ENCODE results near the gene EPHA4.

EPHA4 gene

DNA sequence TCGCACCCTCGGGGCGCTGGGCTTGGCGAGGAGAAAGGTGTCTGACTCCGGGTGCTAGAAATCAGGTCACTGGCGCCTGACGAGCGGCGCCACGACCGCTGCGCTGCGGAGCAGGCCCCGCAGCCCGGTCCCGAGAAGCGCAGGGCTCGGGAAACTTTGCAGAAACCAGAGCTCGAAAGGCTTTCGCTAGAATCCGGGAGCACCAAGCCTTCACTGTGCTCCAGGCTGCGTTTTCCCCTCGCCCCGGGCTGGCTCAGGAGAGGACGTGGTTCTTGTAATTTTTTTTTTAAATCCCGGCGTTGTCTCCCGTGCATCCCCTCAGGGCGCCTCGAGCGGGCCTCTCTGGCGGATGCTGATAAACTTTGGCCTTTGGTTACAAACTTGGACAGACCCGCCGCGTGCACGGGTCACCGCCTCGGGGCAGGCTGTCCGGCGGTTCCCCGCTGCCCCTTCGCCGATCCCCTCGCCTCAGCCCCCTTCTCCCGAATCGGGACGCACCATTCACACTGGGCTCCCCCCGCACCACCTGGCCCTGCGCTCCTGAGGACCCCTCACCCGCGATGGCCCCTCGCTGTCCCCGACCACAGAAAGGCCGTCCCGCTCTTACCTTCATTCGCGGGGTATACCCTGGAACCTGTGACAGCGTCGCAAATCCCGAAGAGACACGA, 419 bp downstream of the EPHA4 start:
- no peak for DNase-seq (ENCODE audit: low spot score)

DNA sequence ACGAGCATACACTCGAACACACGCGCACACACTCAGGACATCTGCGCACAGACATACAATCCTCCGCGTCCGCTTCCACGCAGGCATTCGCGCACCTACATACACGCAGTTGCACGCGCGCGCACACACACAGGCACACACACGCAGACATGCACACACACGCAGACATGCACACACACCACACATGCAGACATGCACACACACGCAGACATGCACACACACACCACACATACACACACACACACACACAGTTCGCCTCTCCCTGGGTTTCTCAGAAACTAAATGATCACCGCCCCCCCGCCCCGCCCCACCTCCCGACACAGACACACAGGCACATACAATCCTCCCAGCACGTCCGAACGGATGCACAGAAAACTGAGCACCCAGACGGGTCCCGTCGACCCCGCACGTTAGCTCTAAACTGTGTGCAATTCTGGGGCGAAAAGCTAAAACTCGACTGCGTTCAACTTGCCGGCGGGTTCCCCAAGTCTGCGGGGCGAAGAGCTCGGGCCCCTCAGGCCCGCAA, 1.0 kb downstream of the EPHA4 start:
- DNase-seq (ENCODE audit: low spot score) = peak; percentile 33

DNA sequence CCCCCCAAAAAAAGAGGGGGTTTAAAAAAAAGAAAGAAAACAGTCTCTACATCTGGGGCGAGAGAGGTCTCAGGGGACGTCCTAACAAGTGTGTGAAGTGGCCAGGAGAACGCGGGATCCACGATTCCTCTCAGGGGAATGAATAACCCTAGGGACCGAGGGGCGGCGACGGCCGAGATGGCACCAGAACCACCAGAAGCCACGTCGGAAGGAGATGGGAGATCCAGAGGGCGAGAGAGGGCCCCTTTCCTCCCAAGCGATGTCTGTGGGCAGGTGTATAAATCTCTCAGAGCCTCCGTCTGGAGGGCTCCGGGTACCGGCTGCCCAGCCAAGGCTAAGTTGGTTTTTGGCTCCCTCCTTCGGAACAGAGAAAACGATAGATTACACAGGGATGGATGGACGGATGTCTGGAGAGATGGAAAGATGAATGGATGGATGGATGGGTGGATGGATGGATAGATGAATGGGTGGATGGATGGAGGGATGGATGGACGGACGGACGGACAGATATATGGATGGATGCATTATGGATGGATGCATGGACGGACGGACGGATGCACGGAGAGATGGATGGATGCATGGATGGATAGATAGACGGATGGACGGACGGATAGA, 1.7 kb downstream of the EPHA4 start:
- DNase-seq (ENCODE audit: low spot score) = peak; percentile 77

DNA sequence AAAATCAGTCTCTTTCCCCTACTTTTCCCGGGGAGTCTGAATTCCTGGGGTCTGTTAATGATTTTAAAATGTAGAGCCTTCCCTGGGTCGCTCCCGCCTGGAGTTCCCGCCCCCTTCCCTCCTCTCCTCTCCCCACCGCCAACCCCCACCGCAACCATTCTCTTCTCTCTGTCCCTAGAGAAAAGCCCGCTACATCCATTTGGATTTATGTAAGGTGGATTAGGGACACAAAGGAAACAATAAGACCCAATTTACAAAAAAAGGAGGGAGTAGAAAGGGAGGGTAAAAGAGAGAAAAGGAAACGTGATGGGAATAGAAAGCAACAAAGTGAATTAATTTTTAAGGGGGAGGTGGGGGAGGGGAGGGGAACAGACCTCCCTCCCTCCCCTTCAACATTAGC, 2.2 kb downstream of the EPHA4 start:
- DNase-seq (ENCODE audit: low spot score) = peak; percentile 8

DNA sequence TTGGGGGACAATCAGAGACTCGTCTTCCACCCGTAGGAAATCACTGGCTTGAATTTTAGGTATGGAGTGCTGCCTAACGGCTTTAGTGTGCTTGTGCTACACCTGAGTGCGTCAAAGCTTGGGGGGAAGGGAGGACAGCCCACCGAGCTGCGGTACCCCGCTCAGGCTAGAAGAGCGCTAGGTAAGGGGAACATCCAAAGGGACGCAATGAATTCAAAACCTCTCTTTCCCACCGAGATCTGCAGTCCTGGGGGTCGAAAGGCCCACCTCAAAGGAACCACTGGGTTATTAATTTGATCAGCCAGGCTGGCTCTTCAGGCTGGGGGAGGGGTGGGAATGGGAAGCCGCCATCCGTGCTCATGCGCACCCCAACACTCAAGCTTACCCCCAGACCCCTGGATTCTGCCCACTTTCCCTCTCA, 2.7 kb downstream of the EPHA4 start:
- DNase-seq (ENCODE audit: low spot score) = no peak

DNA sequence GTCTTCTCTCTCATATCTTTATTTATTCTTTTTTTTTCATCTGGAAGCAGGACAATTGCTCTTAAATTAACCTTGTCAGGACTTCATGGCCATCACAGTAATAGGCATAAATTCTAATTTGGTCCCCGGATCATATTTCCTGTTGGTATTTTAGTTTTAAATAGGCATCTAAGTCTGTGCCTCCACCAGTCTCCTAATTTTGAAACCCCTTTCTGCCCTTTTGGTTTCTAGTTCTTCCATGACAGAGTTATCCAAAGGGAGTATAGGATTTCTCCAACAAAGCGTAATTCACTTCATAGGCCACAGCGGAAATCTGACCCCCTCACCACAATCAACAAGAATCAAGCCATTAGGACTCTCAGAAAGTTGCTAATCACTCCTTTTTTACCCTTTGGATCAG, 3.8 kb downstream of the EPHA4 start:
- no peak for DNase-seq (ENCODE audit: low spot score)

DNA sequence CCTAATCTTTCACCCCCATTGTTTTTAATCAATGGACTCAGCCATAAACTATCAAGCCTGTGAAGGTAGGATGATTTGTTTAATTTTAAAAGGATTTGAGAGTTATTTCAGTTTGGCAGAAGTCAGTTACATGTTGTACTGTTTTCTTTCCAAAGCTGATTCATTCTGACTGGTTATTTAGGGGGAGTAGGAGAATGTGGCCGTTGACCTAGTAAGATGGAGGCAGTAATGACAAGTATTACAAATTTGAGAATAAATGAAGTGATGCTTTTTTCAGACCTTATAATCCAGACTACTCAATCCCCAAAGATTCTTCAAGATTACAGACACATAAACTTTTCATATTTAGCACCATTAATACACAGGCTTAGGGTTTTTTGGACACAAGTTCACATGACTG, 4.3 kb downstream of the EPHA4 start:
- DNase-seq (ENCODE audit: low spot score) = peak; percentile 40

DNA sequence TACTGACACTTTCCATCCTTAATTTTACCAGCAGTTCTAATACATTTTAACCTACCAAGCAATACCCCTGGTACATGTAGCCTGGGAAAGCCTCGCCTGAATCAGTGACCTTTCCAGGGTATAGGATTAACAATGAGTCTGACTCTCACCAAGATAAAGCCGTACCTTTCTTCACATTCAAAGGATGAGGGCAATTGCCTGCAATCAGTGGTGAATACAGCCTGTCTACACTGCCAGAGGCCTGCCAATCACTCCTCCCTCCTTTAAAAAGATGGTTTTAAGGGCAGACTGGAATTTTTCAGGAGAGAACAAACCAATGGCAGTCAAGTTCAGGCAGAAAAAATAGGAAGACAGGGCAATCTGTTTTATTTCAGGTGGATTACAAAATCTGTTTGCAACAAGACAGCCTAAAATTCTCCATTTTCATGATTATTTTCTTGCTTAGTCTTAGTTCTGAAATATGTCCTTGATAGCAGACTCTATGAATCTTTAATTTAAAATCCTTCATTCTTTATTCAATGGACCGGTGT, 4.8 kb downstream of the EPHA4 start:
- DNase-seq (ENCODE audit: low spot score) = peak; percentile 32

DNA sequence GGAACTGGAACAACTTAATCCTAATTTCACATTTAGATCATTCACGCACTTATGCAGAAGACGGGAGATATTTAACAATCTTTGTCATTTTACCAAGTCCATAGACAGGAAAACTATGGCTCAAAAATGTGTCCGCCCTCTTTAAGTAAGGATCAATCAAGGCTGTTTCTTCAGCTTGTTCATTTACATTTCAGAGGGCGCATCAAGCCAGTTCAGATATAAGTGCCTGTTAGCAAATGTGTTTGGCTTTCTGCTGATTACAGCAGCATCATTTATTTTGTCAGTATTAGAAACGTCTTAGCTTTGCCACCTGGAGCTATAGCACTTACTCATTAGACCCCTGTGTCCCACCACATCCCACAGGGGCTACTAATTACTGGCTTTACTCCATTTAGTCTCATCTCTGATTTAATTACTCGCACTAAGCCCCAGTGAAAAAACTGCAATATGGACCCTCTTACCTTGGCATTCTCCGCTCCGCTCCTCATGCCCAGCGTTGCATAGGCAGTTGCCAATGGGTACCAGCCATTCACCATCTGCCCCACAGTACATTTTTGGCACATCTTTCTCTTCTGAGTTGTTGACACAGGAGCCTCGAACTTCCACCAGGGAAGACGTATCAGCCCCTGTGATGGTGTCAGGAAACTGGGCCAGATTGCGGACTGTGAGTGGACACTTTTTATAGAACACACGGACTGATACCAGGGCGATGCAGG, 8.7 kb downstream of the EPHA4 start:
- peak; percentile 84 for DNase-seq (ENCODE audit: low spot score)

DNA sequence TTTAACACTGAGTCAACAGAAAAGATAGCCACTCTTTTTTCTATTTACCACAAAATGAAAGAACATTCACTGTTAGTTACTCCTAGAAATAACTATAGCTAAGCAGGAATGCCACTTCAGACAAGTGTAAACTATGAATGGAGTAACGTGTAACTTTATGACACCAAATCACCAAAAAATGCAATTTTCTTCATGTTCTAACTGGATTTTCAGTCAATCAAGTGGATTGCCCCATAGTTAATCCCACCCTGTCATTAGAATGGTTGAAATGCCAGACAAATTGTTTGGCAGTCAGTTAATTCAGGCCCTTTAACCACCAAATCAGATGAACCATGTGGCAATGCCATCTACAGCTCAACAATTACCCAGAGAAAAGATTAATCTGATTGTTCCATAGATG, 9.9 kb downstream of the EPHA4 start:
- no peak for DNase-seq (ENCODE audit: low spot score)

DNA sequence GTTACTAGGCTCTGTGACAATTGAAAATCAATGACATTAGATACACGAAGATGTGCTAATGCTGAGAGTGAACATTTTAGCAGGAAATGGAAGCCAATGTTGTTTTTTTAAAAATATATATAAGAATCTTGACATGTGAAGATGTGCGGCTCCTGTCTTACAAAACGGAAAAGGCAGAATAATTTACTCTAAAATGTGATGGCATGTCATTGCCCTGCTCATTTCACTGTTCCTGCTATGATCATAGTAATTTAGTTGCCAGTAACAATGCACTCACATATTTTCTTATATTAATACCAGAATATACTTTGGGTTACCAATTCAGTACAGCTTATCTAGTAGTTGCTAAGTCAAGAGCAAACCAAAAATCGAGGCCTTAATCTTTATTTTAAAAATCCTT, 10.3 kb downstream of the EPHA4 start:
- DNase-seq (ENCODE audit: low spot score) = no peak

DNA sequence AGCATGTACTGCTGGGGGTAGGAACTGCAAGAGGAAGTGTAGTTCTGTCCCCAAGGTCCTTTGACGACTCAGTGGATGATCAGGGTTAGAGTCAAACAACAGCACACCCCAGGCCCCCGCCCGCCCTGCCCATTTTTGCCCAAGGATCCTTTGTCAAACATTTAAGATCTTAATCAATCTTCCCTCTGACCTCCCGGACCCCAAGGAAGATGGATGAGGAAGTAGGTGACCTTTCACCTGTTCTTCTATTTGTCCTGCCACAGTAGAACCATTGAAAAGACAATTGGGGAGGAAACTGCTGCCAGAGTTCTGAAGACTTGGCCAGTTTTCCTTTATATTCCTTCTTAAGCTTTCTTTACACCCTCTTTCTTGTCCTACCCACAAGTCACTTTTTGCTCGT, 12.1 kb downstream of the EPHA4 start:
- DNase-seq (ENCODE audit: low spot score) = no peak

DNA sequence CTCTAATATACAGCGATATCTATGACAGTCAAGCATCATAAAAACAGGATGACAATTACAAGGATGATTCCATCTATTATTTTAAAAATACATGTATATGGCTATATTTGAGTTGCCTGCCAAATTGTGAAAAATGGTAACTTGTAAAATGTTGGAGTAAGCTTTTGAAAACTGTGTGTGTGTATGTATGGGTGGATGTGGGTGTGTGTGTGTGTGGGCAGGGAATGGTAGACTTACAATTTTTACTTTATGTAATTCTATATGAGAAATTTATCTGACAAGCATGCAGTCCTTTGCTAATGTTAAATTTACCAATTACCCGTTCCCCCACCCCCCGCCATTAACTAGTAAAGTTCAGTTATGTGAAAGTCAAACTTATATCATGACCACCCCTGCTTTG, 14.0 kb downstream of the EPHA4 start:
- DNase-seq (ENCODE audit: low spot score) = no peak

DNA sequence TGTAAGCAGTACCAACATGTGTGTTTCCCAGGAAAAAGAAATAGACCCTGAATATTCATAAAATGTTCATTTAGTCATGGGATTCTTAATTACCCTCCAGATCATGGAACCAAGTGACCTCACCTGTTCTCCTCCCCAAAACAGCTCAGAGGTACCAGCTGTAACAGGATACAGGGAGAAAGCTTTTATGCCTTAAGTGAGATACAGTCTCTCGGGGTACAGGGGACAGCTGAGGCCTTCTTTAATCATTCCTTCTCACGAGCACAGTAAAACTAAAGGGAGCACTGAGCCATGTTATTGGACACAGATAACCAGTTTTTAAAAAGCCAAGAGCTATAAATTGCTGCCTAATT, 16.6 kb downstream of the EPHA4 start:
- DNase-seq (ENCODE audit: low spot score) = no peak

DNA sequence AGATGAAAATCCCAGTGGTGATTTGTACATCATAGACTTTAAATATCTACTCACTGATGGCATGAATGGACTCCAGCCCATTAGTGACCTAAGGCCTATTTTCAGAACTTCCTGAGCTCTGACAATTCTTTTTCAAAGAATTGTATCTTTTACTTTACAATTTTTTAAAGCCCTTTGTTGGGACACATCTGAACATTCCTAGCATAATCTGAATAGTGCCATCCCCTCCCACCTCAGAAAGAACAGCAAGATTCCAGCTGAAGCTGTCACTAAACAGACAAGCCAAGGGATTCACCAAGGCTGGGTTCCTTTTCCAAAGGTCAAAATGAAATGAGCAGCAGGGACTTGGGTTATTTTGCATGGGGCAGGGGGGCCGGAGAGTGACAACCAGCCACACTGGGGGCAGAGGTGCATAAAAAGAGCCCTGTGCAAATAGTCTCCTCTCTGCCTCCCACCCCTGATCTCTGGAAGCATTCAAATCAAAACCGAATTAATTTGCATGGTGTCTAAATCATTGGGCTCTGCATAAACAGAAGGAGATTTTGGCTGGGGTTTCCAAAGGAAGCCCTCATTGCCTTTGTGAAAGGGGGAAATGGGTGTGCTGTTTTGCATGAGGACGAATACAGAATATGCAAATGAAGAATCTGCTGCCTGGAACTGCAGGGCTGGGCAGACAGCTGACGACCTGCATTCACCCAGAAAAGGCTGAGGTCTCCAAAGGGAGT, 17.2 kb downstream of the EPHA4 start:
- peak; percentile 60 for DNase-seq (ENCODE audit: low spot score)

DNA sequence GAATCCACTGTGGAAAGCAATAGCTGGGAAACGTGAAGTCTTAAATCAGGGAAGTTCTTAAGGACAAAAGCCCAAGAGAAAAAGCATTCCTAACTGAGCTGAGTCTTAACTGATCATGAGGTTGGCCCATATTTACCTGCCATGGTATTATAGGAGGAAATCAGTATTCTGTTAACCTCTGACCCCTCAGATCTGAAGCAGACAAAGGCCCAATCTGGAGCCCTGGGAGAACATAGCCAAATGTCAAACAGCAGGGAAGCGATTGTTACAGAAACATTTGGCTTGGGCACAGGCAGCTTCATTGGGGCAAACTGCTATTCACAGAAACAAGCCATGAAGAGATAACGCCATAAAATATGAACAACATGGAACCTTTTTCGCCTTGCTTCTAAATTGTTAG, 18.8 kb downstream of the EPHA4 start:
- peak; percentile 80 for DNase-seq (ENCODE audit: low spot score)

DNA sequence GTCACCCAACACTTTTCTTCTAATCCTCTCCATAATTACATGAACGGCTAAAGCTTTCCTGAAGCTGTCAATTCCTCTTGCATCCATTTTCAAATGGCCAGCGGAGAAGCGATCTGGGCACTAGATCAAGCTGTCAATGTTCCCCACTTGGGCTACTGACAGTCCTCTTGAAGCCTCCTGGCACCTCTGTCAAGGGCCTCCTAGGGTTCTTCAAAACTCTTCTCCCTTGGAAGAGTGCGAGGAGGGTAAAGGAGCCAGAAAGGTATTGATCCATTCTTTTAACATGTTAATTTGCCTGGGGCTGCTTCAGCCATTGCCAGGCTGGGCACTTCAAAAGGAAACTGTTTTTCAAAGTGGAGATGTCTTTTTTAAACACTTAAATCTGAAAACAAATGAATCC, 19.8 kb downstream of the EPHA4 start:
- no peak for DNase-seq (ENCODE audit: low spot score)

DNA sequence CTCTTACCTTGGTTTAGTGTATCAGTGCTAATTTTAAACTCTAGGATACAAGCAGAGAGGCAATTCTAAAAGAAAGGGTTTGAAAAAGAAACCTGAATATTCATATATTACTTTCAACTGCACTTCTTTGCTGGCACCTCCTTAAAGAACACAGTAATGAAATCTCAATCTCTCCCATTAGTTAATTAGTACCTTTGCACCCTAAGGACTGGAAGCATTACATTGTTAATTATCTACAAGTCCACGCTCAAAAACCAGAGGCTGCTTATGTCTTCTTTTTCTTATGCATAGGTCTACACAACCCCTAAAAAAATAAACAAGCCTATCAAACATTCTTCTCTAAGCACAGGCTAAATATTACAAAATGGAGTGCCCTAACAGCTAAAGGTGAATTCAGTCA, 20.2 kb downstream of the EPHA4 start:
- DNase-seq (ENCODE audit: low spot score) = no peak

DNA sequence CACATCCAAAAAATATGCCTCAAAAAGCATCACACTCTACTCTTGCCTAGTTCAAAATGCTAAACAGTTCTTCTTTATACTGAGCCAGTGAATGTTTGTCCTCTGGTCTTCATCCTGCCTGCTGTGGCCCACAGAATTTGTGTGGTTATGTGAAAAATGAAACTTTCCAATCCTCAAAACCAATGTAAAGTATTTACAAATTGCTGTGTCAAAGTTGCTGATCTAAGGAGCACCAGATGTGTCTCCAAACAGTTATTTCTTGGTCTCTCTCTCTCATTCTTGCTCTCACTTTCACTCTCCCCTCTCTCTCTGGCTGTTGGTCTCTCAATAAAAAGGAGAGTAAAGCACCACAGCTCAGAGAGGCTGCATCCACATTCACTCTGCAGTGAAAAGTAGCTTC, 23.0 kb downstream of the EPHA4 start:
- DNase-seq (ENCODE audit: low spot score) = no peak

DNA sequence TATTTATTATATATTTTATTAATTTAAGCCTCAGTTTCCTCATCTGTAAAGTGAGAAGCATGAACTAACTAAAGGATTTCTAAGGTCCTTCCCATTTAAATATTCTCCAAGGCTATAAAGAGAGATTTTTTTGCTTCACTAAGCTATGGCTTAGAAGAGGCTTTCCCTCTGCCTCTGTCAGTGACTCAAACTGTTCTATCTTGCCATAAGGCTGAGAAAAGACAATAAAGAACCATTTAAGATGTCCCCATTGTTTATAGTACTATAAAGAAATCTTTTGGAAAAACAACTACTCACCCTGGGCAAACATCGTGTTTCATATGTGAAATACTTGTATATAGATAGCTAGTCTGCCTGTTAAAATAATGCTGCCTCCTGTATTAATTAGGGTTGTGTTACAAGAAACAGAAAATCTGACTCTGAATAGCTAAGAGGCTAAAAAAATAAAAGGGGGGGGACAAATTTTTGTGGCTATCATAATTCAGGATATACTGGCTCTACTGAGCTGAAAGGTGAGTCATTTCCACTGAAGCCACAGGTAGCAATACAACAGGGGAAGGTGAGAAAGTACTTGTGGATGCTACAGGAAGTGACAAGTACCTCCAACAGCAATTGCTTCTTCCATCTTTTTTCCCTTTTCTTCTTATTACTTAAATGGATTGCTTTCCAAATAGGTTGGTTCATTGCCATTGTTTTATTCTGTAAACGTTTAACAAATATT, 25.4 kb downstream of the EPHA4 start:
- no peak for DNase-seq (ENCODE audit: low spot score)

DNA sequence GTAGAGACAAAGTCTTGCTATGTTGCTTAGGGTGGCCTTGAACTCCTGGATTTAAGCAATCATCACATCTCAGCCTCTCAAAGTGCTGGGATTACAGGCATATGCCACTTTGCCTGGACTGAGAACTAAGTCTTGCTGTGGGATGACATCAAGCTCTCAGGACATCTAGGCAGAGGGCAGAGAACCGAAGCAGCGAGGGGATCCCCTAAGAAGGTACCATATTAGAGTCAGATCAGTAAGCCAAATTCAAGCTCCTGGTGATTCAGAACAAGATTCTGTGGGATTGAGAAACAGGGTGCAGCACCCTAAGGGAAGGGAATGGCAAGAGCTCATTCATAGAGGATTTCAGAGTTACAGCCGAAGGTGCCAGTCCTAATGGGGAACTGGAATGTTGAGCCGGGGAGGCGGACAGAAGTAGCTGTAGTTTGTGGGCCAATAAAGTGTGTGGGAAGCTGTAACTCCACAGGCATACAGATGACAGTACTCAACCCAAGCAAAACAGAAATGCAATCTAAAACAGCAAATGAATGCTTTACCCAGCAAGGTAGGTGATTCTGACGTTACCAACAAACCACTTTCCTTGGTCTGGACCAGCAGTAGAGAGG, 30.9 kb downstream of the EPHA4 start:
- no peak for DNase-seq (ENCODE audit: low spot score)
